ENCODE results near the gene MAP3K4. TPM values are rescaled to one million over a fixed set of nuclear protein-coding genes. Genes with fewer than 3 reads are reported as not detected.

Gene MAP3K4
- total RNA-seq, 1 experiment from 2014 or later = 27.9 TPM

DNA sequence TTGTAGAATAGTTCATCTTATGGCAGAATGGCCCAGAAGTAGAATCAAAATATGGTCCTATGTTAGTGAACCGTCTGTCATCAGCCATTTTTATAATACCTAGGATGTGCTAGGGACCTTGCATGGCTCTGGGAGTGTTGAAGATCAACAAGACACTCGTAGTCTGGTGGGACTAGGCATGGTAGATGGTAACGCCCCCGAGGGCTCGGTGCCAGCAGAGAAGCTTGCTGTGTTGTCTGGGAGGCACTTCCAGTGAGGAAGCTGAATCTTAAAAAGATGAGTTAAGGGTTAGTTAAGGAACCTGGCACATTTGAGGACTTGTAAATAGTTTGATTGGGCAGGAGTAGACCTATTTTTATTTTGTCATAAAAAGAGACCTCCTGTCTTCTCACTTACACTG lies 82.4 kb downstream of the MAP3K4 start:
- Histone ChIP-seq H3K79me2 (ENCODE audit: low read length) (no peaks in the 10 kb centered on the region), H3K9me2 (replicated peaks; ENCODE audit: low read length) (no peaks in the 10 kb centered on the region), H3K4me1 (ENCODE audit: insufficient read depth, low read length) (no peaks in the 10 kb centered on the region), H2AFZ (ENCODE audit: low read length) (no peak overlapping the region), H3K27me3 (ENCODE audit: low read length) (no peaks in the 10 kb centered on the region), H3K4me3 (ENCODE audit: low read length) (no peak overlapping the region), H3K27ac (ENCODE audit: low read length) (no peak overlapping the region), H3K9me3 (ENCODE audit: low read length) (no peaks in the 10 kb centered on the region), H3K36me3 (ENCODE audit: low read depth, low read length) (no peaks in the 10 kb centered on the region; the same call in 1 of the 2 replicates), H3K4me2 (ENCODE audit: low read length) (no peak overlapping the region), H3K9ac (ENCODE audit: low read length) (no peak overlapping the region), H3F3A (ENCODE audit: low read length, unreplicated experiment) (no peaks in the 10 kb centered on the region), H4K20me1 (ENCODE audit: low read length) (no peaks in the 10 kb centered on the region)
- ATAC-seq (no peak), DNase-seq (no peak)
- TF ChIP-seq EZH2 (IDR thresholded peaks at IDR 0.05; ENCODE audit: low read length, unreplicated experiment) = no peak
- TF ChIP-seq CTCF (conservative IDR thresholded peaks at IDR 0.05; ENCODE audit: low read depth, low read length) = no peak
- no peak for TF ChIP-seq EZH2phosphoT487 (IDR thresholded peaks at IDR 0.05; ENCODE audit: borderline replicate concordance, low read length)
- ChIA-PET POLR2A (ENCODE audit: unreplicated experiment) (no interaction called here), CTCF (no interaction called here)
- BruUV-seq (replicated peaks) = no TSS peak
- intact Hi-C loops (cut with micrococcal nuclease) = loop anchor here (10.0 kb wide), 1 partner anchor 79 kb away; the partner anchor contains the start of gene MAP3K4

GRCh38 chr6:161074496-161075121 lies 83.0 kb downstream of the MAP3K4 start:
- no peak overlapping the region for H3K4me2 ChIP-seq (ENCODE audit: low read length)
- DNase-seq = no peak
- no peaks in the 10 kb centered on the region for H3K9me2 ChIP-seq (replicated peaks; ENCODE audit: low read length)
- H3K9ac ChIP-seq (ENCODE audit: low read length) = no peak overlapping the region
- no TSS peak for BruUV-seq (replicated peaks)
- intact Hi-C loops (cut with micrococcal nuclease) = loop anchor here (10.0 kb wide), 1 partner anchor 80 kb away; the partner anchor contains the start of gene MAP3K4
- H3K9me3 ChIP-seq (ENCODE audit: low read length) = no peaks in the 10 kb centered on the region
- ATAC-seq = no peak
- H3K36me3 ChIP-seq (ENCODE audit: low read depth, low read length) = no peaks in the 10 kb centered on the region; the same call in 1 of the 2 replicates
- H3K27me3 ChIP-seq (ENCODE audit: low read length) = no peaks in the 10 kb centered on the region
- ChIA-PET CTCF (no interaction called here), POLR2A (ENCODE audit: unreplicated experiment) (no interaction called here)
- no peaks in the 10 kb centered on the region for H3K79me2 ChIP-seq (ENCODE audit: low read length)
- no peak overlapping the region for H3K4me3 ChIP-seq (ENCODE audit: low read length)
- H3K4me1 ChIP-seq (ENCODE audit: insufficient read depth, low read length) = peaks cover 3% of the 10 kb centered on the region
- H3F3A ChIP-seq (ENCODE audit: low read length, unreplicated experiment) = no peaks in the 10 kb centered on the region
- no peak overlapping the region for H2AFZ ChIP-seq (ENCODE audit: low read length)
- TF ChIP-seq EZH2 (IDR thresholded peaks at IDR 0.05; ENCODE audit: low read length, unreplicated experiment) = no peak
- no peak for TF ChIP-seq CTCF (conservative IDR thresholded peaks at IDR 0.05; ENCODE audit: low read depth, low read length)
- no peak for TF ChIP-seq EZH2phosphoT487 (IDR thresholded peaks at IDR 0.05; ENCODE audit: borderline replicate concordance, low read length)
- no peaks in the 10 kb centered on the region for H4K20me1 ChIP-seq (ENCODE audit: low read length)
- no peak overlapping the region for H3K27ac ChIP-seq (ENCODE audit: low read length)

DNA sequence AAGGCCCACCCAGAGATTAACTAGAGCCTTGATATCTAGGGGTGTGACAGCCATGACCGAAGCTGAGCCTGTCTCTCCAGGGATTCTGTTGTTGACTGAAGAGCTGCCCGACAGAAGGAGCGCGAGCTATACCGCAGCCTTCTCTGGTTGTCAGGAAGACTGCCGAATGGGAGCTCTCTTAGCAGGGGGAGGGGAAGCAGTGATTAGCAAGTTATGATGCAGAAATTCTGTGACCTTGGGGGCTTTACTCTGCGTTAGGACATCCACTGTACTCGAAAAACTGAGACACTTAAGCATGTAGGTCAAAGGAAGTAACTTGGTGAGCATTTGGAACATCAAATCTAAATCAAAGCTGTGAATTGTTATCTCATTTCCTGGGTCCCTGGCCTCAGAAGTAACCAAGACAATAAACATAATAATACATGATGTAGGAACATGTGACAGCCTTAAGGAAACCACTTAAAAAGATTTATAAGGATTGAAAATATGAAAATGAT lies 84.7 kb downstream of the MAP3K4 start:
- H3K4me2 ChIP-seq (ENCODE audit: low read length) = no peak overlapping the region

More for the DNA sequence above, 84.7 kb downstream of the MAP3K4 start:
- peaks cover 5% of the 10 kb centered on the region for H3K36me3 ChIP-seq (ENCODE audit: low read depth, low read length)
- no TSS peak for BruUV-seq (replicated peaks)
- no peaks in the 10 kb centered on the region for H3K27me3 ChIP-seq (ENCODE audit: low read length)
- peaks cover 11% of the 10 kb centered on the region for H3K4me1 ChIP-seq (ENCODE audit: insufficient read depth, low read length)
- CTCF ChIA-PET = no interaction called here
- POLR2A ChIA-PET (ENCODE audit: unreplicated experiment) = no interaction called here
- no peak overlapping the region for H3K27ac ChIP-seq (ENCODE audit: low read length)
- DNase-seq = no peak
- no peak overlapping the region for H2AFZ ChIP-seq (ENCODE audit: low read length)
- no peak overlapping the region for H3K9ac ChIP-seq (ENCODE audit: low read length)
- no peaks in the 10 kb centered on the region for H3K79me2 ChIP-seq (ENCODE audit: low read length)
- intact Hi-C loops (cut with micrococcal nuclease) = loop anchor here (10.0 kb wide), 1 partner anchor 81 kb away; the partner anchor contains the start of gene MAP3K4
- H3K9me3 ChIP-seq (ENCODE audit: low read length) = no peaks in the 10 kb centered on the region
- no peaks in the 10 kb centered on the region for H3F3A ChIP-seq (ENCODE audit: low read length, unreplicated experiment)
- TF ChIP-seq EZH2 (IDR thresholded peaks at IDR 0.05; ENCODE audit: low read length, unreplicated experiment) (no peak), EZH2phosphoT487 (IDR thresholded peaks at IDR 0.05; ENCODE audit: borderline replicate concordance, low read length) (no peak), CTCF (conservative IDR thresholded peaks at IDR 0.05; ENCODE audit: low read depth, low read length) (no peak)
- no peak overlapping the region for H3K4me3 ChIP-seq (ENCODE audit: low read length)
- H4K20me1 ChIP-seq (ENCODE audit: low read length) = no peaks in the 10 kb centered on the region
- no peak for ATAC-seq
- no peaks in the 10 kb centered on the region for H3K9me2 ChIP-seq (replicated peaks; ENCODE audit: low read length)
